GM23338 (cell line): Measurements from ENCODE around the gene VILL. TPM values are rescaled to one million over a fixed set of nuclear protein-coding genes. Genes with fewer than 3 reads are reported as not detected.

Source experiments
- ATAC-seq: fragments of 200-7000 bp; cut with Tn5 transposase; 3 replicates; pipeline ENCODE4 v1.9.1; 2020
- DNase-seq: peaks from one replicate; pipeline ENCODE4 v3.0.0-alpha.2; 2015; ENCODE audit warnings: low spot score
- H2AFZ ChIP-seq: fragments of 200-600 bp; sonication (generic); 2 replicates; pipeline ENCODE4 v1.8.0; 2016; ENCODE audit warnings: antibody characterized with exemption, mild to moderate bottlenecking, moderate library complexity
- H3F3A ChIP-seq: fragments of 200-600 bp; sonication (generic); replicated peaks from 2 replicates; pipeline ENCODE4 v1.8.0; 2017; ENCODE audit warnings: antibody characterized with exemption, mixed run types, low read depth
- H3K27ac ChIP-seq: fragments of 200-600 bp; sonication (generic); 2 replicates; pipeline ENCODE4 v1.6.1; 2016; ENCODE audit warnings: low read depth
- H3K27me3 ChIP-seq: fragments of 200-600 bp; sonication (generic); 2 replicates; pipeline ENCODE4 v1.8.0; 2016; ENCODE audit warnings: mild to moderate bottlenecking, mixed run types, moderate library complexity; ENCODE audit not compliant: insufficient read depth
- H3K36me3 ChIP-seq: fragments of 200-600 bp; sonication (generic); 2 replicates; pipeline ENCODE4 v1.8.0; 2016; ENCODE audit warnings: mild to moderate bottlenecking; ENCODE audit not compliant: insufficient read depth
- H3K4me1 ChIP-seq: fragments of 200-600 bp; sonication (generic); 2 replicates; pipeline ENCODE4 v1.8.0; 2016; ENCODE audit warnings: mild to moderate bottlenecking, moderate library complexity; ENCODE audit not compliant: insufficient read depth
- H3K4me2 ChIP-seq: fragments of 200-600 bp; sonication (generic); 2 replicates; pipeline ENCODE4 v1.7.1; 2017; ENCODE audit warnings: mixed run types
- H3K4me3 ChIP-seq: fragments of 200-600 bp; sonication (generic); 2 replicates; pipeline ENCODE4 v1.6.1; 2016; ENCODE audit warnings: mixed run types
- H3K79me2 ChIP-seq: fragments of 200-600 bp; sonication (generic); replicated peaks from 2 replicates; pipeline ENCODE4 v1.8.0; 2017; ENCODE audit warnings: mild to moderate bottlenecking; ENCODE audit not compliant: insufficient read depth
- H3K9me2 ChIP-seq: fragments of 200-600 bp; sonication (generic); 2 replicates; pipeline ENCODE4 v1.8.0; 2017; ENCODE audit not compliant: insufficient read depth
- H4K20me1 ChIP-seq: fragments of 200-600 bp; sonication (generic); replicated peaks from 2 replicates; pipeline ENCODE4 v1.8.0; 2017; ENCODE audit warnings: mild to moderate bottlenecking; ENCODE audit not compliant: insufficient read depth
- H3K27ac Mint-ChIP-seq: 2 replicates; pipeline ENCODE4 v1.8.0; 2020; ENCODE audit warnings: inconsistent platforms, mild to moderate bottlenecking, moderate library complexity, mixed read lengths
- H3K27me3 Mint-ChIP-seq: 3 replicates; pipeline ENCODE4 v1.8.0; 2022; ENCODE audit warnings: low read depth, mild to moderate bottlenecking, moderate library complexity, mixed read lengths, inconsistent platforms; ENCODE audit not compliant: insufficient read depth, poor library complexity
- H3K36me3 Mint-ChIP-seq: 3 replicates; pipeline ENCODE4 v1.8.0; 2021; ENCODE audit warnings: low read depth, mild to moderate bottlenecking, inconsistent platforms, moderate library complexity, mixed read lengths
- H3K4me1 Mint-ChIP-seq: 3 replicates; pipeline ENCODE4 v1.8.0; 2020; ENCODE audit warnings: mild to moderate bottlenecking, inconsistent platforms, mixed read lengths
- H3K4me3 Mint-ChIP-seq: 3 replicates; pipeline ENCODE4 v1.8.0; 2021; ENCODE audit warnings: moderate library complexity, mild to moderate bottlenecking, inconsistent platforms, mixed read lengths
- H3K9me3 Mint-ChIP-seq: 3 replicates; pipeline ENCODE4 v1.8.0; 2020; ENCODE audit warnings: moderate library complexity, mild to moderate bottlenecking, inconsistent platforms, mixed read lengths
- CREB1 ChIP-seq: fragments of 250-450 bp; sonication (Bioruptor Pico); IDR thresholded peaks from 2 replicates; pipeline ENCODE4 v1.5.0; 2020; ENCODE audit warnings: low read depth, mild to moderate bottlenecking, moderate library complexity
- ETS1 ChIP-seq: IDR thresholded peaks from 2 replicates; pipeline ENCODE4 v1.6.1; 2016; ENCODE audit warnings: antibody characterized with exemption
- EZH2 ChIP-seq: fragments of 200-600 bp; sonication (generic); IDR thresholded peaks from one replicate; pipeline ENCODE4 v1.8.0; 2017; ENCODE audit warnings: antibody characterized with exemption, mild to moderate bottlenecking, low read depth; ENCODE audit not compliant: unreplicated experiment
- EZH2phosphoT487 ChIP-seq: fragments of 200-600 bp; sonication (generic); IDR thresholded peaks from one replicate; pipeline ENCODE4 v1.8.1; 2018; ENCODE audit warnings: antibody characterized with exemption; ENCODE audit not compliant: unreplicated experiment
- JUNB ChIP-seq: IDR thresholded peaks from one replicate; pipeline ENCODE4 v1.6.1; 2016; ENCODE audit warnings: antibody characterized with exemption; ENCODE audit not compliant: unreplicated experiment
- NANOG ChIP-seq: IDR thresholded peaks from 2 replicates; pipeline ENCODE4 v1.6.1; 2016; ENCODE audit warnings: antibody characterized with exemption, borderline replicate concordance
- POLR2AphosphoS5 ChIP-seq: IDR thresholded peaks from 2 replicates; pipeline ENCODE4 v1.6.1; 2016; ENCODE audit warnings: antibody characterized with exemption, low read depth
- REST ChIP-seq: IDR thresholded peaks from one replicate; pipeline ENCODE4 v1.6.1; 2018; ENCODE audit warnings: antibody characterized with exemption; ENCODE audit not compliant: unreplicated experiment
- STAT1 ChIP-seq: IDR thresholded peaks from one replicate; pipeline ENCODE4 v1.6.1; 2016; ENCODE audit warnings: antibody characterized with exemption; ENCODE audit not compliant: unreplicated experiment
- ZNF114 ChIP-seq: fragments of 250-450 bp; sonication (Bioruptor Pico); IDR thresholded peaks from 2 replicates; pipeline ENCODE4 v1.5.0; 2020; ENCODE audit warnings: mild to moderate bottlenecking, moderate library complexity
- ZNF331 ChIP-seq: fragments of 250-450 bp; sonication (Bioruptor Pico); IDR thresholded peaks from 2 replicates; pipeline ENCODE4 v1.5.0; 2020; ENCODE audit warnings: low read depth, mild to moderate bottlenecking, moderate library complexity
- polyA plus RNA-seq: library from polyadenylated mRNA; unstranded; fragments of >200 nt; fragmentation: Nextera tagmentation; extraction: Ambion mirVana; gene quantifications from 2 replicates; pipeline ENCODE4 v1.2.1, GENCODE V29; 2016
- total RNA-seq: library from RNA; depleted of rRNA; stranded (reverse); fragments of >200 nt; shearing (Covaris generic); gene quantifications from 2 replicates; pipeline ENCODE4 v1.2.3, GENCODE V29; 2014
- TF ChIP-seq, protein P1 (sequence below): fragments of 250-450 bp; sonication (Bioruptor Pico); IDR thresholded peaks from 2 replicates; pipeline ENCODE4 v1.5.0; 2020; ENCODE audit warnings: mild to moderate bottlenecking, moderate library complexity
- TF ChIP-seq, protein P2 (sequence below), 2 experiments: fragments of 200-600 bp in 1 of 2; sonication (generic) in 1 of 2; conservative IDR thresholded peaks; 2 replicates each; pipeline versions ENCODE4 v1.5.1 to v1.6.1; 2016 to 2017; ENCODE audit warnings: antibody characterized with exemption in 2 of 2, low read depth in 2 of 2, mild to moderate bottlenecking in 2 of 2, moderate library complexity in 1 of 2

Gene VILL
- total and polyA plus RNA-seq, 2 experiments from 2014 or later, result 2.7 to 9.8 TPM

DNA sequence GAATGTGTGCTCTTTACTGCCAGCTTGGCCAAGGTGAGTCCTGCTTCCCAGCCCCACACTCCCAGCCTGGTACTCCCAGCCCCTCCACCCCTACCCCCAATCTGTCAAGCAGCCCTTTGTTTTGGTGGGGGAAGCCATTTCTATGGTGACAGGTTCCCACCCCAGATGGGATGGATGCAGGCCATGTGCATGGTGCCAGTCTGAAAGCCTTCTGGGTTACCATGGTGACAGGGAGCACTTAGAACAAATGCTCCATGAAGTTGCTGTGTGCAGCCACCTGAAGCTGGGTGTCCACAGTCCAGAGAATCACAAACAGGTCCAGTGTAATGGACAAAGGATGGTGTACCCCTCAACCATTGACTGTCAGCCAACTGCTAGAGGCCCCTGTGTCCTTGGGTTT, 19.1 kb upstream of the VILL start:
- Histone ChIP-seq H3F3A (no peaks in the 10 kb centered on the region), H3K4me3 (no peak overlapping the region), H3K4me1 (0 out of 2 replicates have a peak, but pooled peaks cover 10% of the 10 kb centered on the region), H3K79me2 (no peaks in the 10 kb centered on the region), H3K36me3 (peaks cover 8% of the 10 kb centered on the region; the same call in 1 of the 2 replicates), H4K20me1 (peaks cover 2% of the 10 kb centered on the region; the same call in 1 of the 2 replicates), H3K27me3 (no peaks in the 10 kb centered on the region), H3K4me2 (no peak overlapping the region), H3K27ac (no peak overlapping the region), H3K9me2 (no peaks in the 10 kb centered on the region), H2AFZ (no peak overlapping the region)
- Mint-ChIP-seq H3K27me3 (peaks cover 2% of the 10 kb centered on the region), H3K27ac (no peak overlapping the region), H3K4me3 (no peak overlapping the region), H3K9me3 (no peaks in the 10 kb centered on the region), H3K4me1 (peaks cover 33% of the 10 kb centered on the region), H3K36me3 (peaks cover 12% of the 10 kb centered on the region)
- no peak for TF ChIP-seq EZH2phosphoT487
- TF ChIP-seq POLR2AphosphoS5, result no peak
- TF ChIP-seq CREB1 (CRISPR knock-in tag), result no peak
- TF ChIP-seq, protein P1, sequence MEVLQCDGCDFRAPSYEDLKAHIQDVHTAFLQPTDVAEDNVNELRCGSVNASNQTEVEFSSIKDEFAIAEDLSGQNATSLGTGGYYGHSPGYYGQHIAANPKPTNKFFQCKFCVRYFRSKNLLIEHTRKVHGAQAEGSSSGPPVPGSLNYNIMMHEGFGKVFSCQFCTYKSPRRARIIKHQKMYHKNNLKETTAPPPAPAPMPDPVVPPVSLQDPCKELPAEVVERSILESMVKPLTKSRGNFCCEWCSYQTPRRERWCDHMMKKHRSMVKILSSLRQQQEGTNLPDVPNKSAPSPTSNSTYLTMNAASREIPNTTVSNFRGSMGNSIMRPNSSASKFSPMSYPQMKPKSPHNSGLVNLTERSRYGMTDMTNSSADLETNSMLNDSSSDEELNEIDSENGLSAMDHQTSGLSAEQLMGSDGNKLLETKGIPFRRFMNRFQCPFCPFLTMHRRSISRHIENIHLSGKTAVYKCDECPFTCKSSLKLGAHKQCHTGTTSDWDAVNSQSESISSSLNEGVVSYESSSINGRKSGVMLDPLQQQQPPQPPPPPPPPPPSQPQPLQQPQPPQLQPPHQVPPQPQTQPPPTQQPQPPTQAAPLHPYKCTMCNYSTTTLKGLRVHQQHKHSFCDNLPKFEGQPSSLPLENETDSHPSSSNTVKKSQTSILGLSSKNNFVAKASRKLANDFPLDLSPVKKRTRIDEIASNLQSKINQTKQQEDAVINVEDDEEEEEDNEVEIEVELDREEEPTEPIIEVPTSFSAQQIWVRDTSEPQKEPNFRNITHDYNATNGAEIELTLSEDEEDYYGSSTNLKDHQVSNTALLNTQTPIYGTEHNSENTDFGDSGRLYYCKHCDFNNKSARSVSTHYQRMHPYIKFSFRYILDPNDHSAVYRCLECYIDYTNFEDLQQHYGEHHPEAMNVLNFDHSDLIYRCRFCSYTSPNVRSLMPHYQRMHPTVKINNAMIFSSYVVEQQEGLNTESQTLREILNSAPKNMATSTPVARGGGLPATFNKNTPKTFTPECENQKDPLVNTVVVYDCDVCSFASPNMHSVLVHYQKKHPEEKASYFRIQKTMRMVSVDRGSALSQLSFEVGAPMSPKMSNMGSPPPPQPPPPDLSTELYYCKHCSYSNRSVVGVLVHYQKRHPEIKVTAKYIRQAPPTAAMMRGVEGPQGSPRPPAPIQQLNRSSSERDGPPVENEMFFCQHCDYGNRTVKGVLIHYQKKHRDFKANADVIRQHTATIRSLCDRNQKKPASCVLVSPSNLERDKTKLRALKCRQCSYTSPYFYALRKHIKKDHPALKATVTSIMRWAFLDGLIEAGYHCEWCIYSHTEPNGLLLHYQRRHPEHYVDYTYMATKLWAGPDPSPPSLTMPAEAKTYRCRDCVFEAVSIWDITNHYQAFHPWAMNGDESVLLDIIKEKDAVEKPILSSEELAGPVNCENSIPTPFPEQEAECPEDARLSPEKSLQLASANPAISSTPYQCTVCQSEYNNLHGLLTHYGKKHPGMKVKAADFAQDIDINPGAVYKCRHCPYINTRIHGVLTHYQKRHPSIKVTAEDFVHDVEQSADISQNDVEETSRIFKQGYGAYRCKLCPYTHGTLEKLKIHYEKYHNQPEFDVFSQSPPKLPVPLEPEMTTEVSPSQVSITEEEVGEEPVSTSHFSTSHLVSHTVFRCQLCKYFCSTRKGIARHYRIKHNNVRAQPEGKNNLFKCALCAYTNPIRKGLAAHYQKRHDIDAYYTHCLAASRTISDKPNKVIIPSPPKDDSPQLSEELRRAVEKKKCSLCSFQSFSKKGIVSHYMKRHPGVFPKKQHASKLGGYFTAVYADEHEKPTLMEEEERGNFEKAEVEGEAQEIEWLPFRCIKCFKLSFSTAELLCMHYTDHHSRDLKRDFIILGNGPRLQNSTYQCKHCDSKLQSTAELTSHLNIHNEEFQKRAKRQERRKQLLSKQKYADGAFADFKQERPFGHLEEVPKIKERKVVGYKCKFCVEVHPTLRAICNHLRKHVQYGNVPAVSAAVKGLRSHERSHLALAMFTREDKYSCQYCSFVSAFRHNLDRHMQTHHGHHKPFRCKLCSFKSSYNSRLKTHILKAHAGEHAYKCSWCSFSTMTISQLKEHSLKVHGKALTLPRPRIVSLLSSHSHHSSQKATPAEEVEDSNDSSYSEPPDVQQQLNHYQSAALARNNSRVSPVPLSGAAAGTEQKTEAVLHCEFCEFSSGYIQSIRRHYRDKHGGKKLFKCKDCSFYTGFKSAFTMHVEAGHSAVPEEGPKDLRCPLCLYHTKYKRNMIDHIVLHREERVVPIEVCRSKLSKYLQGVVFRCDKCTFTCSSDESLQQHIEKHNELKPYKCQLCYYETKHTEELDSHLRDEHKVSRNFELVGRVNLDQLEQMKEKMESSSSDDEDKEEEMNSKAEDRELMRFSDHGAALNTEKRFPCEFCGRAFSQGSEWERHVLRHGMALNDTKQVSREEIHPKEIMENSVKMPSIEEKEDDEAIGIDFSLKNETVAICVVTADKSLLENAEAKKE (CRISPR knock-in tag), result no peak
- TF ChIP-seq NANOG, result no peak
- TF ChIP-seq ETS1, result no peak
- TF ChIP-seq EZH2, result no peak
- no peak for TF ChIP-seq REST
- no peak for TF ChIP-seq JUNB
- no peak for TF ChIP-seq ZNF114 (CRISPR knock-in tag)
- TF ChIP-seq STAT1, result no peak
- TF ChIP-seq, protein P2, sequence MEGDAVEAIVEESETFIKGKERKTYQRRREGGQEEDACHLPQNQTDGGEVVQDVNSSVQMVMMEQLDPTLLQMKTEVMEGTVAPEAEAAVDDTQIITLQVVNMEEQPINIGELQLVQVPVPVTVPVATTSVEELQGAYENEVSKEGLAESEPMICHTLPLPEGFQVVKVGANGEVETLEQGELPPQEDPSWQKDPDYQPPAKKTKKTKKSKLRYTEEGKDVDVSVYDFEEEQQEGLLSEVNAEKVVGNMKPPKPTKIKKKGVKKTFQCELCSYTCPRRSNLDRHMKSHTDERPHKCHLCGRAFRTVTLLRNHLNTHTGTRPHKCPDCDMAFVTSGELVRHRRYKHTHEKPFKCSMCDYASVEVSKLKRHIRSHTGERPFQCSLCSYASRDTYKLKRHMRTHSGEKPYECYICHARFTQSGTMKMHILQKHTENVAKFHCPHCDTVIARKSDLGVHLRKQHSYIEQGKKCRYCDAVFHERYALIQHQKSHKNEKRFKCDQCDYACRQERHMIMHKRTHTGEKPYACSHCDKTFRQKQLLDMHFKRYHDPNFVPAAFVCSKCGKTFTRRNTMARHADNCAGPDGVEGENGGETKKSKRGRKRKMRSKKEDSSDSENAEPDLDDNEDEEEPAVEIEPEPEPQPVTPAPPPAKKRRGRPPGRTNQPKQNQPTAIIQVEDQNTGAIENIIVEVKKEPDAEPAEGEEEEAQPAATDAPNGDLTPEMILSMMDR (conservative IDR thresholded peaks at IDR 0.05; ENCODE audit: low read depth in 2 of 2), result no peak
- no peak for TF ChIP-seq ZNF331 (CRISPR knock-in tag)
- no peak for DNase-seq
- no peak for ATAC-seq
